ENCODE measurements around the gene IRAK1.

DNA sequence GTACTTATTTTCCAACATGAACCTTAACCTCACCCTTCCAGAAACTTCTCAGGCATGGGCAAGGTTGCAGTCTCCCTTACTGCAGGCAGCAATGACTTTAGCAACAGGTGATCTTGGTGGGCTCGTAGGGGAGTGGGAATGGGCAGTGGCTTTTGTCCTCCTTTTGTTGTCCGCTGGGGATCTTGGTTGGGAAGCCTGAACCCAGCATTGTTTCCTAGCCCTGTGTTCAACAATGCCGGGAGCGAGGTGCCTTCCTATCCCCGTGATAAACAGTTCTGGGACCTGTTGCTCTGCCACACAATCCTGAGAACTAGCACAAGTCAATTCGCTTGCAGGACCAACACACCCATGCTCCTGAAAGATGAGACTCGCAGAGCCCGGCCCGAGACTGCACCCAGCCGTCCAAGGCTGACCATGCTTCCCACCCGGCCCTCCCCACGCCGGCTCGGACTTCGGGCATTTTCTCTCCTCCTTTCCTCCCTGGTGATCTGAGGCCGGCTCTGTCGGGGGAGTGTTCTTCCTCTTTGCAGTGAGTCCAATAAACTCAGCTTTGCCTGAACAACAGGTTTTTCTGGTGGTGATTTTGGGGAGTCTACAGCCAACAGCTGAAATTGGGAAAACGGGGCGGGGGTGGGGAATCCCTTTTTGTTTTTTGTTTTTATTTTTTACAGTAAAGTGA lies 20.2 kb downstream of the IRAK1 start:
- TF ChIP-seq CTCF (conservative IDR thresholded peaks at IDR 0.05; ENCODE audit: low read depth, low read length) (no peak), EZH2 (IDR thresholded peaks at IDR 0.05; ENCODE audit: borderline replicate concordance, low read depth, low read length, poor library complexity, severe bottlenecking) (no peak)
